ENCODE data around the gene FIG4.
"Not testable (repeated sequence)": the region's sequence is repeated elsewhere in the genome, so short reads cannot be mapped to it uniquely, and the experiment has no call there.

FIG4 gene

DNA sequence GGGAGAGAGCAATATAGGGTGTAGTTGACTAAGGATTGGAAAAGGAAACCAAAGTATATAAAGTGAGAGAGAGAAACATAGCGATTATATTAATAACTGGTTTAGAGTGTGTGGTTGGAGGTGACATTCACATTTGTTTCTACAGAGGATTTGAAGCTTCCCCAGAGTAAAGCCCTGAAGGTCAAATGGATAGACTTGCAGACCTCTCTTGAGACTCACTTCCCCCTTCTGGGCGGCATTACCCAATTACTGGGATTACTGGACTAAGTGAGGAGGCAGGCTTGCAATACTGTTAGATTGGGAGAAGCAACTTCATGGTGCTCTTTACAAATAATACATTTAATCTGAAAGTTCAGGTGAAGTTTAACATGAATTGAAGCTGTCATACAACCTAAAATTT lies 10.7 kb downstream of the FIG4 start:
- DNase-seq (ENCODE audit: extremely low read depth, low read depth) = no peak
- TF ChIP-seq, protein P1, sequence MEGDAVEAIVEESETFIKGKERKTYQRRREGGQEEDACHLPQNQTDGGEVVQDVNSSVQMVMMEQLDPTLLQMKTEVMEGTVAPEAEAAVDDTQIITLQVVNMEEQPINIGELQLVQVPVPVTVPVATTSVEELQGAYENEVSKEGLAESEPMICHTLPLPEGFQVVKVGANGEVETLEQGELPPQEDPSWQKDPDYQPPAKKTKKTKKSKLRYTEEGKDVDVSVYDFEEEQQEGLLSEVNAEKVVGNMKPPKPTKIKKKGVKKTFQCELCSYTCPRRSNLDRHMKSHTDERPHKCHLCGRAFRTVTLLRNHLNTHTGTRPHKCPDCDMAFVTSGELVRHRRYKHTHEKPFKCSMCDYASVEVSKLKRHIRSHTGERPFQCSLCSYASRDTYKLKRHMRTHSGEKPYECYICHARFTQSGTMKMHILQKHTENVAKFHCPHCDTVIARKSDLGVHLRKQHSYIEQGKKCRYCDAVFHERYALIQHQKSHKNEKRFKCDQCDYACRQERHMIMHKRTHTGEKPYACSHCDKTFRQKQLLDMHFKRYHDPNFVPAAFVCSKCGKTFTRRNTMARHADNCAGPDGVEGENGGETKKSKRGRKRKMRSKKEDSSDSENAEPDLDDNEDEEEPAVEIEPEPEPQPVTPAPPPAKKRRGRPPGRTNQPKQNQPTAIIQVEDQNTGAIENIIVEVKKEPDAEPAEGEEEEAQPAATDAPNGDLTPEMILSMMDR (IDR thresholded peaks at IDR 0.05; ENCODE audit: low read depth, low read length) = no peak

DNA sequence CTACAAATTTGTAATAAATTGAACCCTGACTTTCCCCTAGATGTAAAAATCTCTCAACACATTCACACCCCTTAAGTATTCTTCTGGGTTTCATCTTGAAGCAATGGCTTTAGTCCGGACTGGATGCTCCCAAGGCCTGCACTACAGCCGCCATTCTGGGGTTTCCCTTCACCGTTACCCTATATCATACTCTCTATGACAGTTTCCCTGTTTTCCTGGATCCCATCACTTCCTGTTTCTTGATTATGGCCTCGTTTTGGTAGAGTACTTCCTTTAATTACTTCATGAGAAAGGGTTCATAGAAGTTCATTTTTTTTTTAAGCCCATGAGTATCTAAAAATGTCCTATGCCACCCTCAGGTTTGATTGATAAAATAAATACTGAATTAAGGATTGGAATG lies 11.7 kb downstream of the FIG4 start:
- no peak for DNase-seq (ENCODE audit: extremely low read depth, low read depth)
- TF ChIP-seq, protein P1 (IDR thresholded peaks at IDR 0.05; ENCODE audit: low read depth, low read length) = no peak

DNA sequence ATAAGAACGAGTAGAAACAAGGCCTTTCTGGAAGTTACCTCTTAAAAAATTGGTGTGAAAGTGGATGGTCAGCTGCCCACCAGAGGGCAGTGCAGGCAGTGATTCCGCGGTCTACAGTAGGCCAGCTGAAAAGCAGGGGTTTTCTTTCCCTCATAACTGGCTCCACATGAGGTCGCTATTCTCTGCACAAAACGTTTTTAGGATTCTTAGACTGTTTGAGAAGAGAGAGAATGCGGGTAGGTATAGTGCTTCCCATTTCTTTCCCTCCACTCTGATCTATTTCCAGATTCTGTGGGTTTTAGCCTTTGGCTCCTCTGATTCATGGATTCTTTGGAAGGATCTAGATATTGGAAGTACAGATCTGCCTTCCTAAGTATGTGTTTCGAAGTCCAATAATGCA lies 14.2 kb downstream of the FIG4 start:
- TF ChIP-seq, protein P1 (IDR thresholded peaks at IDR 0.05; ENCODE audit: low read depth, low read length) = no peak; the same call in none of the 2 replicates
- peak; percentile 73 for DNase-seq (ENCODE audit: extremely low read depth, low read depth)

DNA sequence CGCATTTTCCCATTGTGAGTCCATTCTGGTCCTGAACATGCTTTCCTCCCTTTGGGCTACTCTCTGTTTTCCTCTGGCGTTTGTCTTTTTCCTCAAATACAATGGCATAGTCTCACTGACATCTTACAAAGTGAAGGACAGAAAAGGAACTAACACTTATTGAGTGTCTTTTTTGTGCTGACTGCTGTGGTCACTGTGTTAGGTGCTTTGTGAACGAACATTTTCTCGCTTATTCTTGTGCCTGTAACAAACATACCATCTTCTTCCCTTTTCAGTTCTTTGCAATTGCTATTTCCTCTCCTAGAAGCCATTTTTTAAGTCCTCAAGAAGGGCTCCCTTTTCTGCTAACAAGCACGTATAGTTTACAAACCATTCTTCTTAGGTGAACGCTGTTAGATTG lies 15.4 kb downstream of the FIG4 start:
- no peak for DNase-seq (ENCODE audit: extremely low read depth, low read depth)
- TF ChIP-seq, protein P1 (IDR thresholded peaks at IDR 0.05; ENCODE audit: low read depth, low read length) = no peak

DNA sequence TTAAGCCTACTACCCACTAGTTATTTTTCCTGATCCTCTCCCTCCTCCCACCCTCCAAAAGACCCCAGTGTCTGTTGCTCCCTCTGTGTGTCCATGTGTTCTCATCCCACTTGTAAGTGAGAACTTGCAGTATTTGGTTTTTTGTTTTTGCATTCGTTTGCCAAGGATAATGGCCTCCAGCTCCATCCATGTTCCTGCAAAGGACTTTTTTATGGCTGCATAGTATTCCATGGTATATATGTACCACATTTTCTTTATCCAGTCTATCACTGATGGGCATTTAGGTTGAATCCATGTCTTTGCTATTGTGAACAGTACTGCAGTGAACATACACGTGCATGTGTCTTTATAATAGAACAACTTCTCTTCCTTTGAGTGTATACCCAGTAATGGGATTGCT lies 17.0 kb downstream of the FIG4 start:
- DNase-seq (ENCODE audit: extremely low read depth, low read depth) = not testable (repeated sequence)

DNA sequence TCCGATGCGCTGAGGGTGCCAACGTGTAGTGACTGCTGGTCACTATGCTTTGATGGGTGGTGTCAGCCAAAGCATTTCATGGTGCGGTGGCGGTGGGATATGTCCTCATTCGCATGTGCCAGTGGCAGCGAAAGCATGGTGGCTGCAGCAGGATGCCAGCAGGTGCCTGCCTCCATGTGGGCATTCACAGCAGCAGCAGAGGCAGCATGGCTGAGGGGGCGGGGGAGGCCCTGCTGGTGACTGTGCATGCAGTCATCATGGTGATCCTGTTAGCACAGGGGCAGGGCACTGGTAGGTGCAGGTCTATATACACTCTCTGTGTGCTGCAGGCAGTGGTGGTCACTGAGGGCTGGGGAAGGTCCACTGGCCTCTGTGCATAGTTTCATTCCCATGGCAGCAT lies 22.0 kb downstream of the FIG4 start:
- TF ChIP-seq, protein P1 (IDR thresholded peaks at IDR 0.05; ENCODE audit: low read depth, low read length) = no peak
- no peak for DNase-seq (ENCODE audit: extremely low read depth, low read depth)

DNA sequence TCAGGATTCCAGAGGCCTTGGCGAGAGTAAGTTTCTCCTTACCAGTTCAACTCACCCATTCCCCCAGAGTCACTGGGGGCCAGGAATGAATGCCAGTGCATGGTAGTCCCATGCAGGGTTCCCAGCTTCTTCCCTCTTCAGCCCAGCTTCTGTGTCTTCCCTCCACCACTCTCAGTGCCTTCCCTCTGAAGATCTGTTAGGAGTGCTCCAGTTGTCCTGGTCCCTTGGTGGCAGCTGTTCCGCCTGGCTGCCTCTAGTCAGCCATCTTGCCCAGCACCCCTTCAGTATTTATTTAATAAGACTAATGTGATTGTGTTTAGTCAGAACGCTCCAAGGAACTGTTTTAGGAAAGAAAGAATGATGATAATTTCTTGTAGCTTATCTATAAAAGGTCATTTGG lies 23.1 kb downstream of the FIG4 start:
- TF ChIP-seq, protein P1 (IDR thresholded peaks at IDR 0.05; ENCODE audit: low read depth, low read length) = no peak
- DNase-seq (ENCODE audit: extremely low read depth, low read depth) = no peak

DNA sequence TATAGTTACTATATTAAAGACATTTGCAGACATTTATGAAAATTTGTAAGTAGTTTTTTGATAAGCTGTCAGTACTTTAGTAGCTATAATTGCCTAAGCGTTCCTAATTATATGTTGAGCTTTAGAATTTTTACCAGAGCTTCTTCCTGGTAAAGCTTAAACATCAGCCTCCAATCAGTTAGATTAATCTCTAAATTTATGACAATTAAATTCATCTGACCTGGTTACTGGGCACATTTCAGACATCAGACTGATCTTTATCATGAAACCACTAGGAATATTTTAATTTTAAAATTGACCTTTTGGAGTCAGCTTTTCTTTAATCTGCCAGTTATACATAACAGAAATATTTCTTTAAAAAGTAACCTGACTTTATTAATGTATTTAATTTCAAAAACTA lies 23.5 kb downstream of the FIG4 start:
- TF ChIP-seq, protein P1 (IDR thresholded peaks at IDR 0.05; ENCODE audit: low read depth, low read length) = no peak
- DNase-seq (ENCODE audit: extremely low read depth, low read depth) = no peak
